ENCODE results near the gene GALNT7. TPM values are rescaled to one million over a fixed set of nuclear protein-coding genes. Genes with fewer than 3 reads are reported as not detected.
"Not testable (repeated sequence)": the region's sequence is repeated elsewhere in the genome, so short reads cannot be mapped to it uniquely, and the experiment has no call there.

The GALNT7 gene, protein sequence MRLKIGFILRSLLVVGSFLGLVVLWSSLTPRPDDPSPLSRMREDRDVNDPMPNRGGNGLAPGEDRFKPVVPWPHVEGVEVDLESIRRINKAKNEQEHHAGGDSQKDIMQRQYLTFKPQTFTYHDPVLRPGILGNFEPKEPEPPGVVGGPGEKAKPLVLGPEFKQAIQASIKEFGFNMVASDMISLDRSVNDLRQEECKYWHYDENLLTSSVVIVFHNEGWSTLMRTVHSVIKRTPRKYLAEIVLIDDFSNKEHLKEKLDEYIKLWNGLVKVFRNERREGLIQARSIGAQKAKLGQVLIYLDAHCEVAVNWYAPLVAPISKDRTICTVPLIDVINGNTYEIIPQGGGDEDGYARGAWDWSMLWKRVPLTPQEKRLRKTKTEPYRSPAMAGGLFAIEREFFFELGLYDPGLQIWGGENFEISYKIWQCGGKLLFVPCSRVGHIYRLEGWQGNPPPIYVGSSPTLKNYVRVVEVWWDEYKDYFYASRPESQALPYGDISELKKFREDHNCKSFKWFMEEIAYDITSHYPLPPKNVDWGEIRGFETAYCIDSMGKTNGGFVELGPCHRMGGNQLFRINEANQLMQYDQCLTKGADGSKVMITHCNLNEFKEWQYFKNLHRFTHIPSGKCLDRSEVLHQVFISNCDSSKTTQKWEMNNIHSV
- total RNA-seq, result 10 to 100 TPM; 15.9 to 16.2 TPM

DNA sequence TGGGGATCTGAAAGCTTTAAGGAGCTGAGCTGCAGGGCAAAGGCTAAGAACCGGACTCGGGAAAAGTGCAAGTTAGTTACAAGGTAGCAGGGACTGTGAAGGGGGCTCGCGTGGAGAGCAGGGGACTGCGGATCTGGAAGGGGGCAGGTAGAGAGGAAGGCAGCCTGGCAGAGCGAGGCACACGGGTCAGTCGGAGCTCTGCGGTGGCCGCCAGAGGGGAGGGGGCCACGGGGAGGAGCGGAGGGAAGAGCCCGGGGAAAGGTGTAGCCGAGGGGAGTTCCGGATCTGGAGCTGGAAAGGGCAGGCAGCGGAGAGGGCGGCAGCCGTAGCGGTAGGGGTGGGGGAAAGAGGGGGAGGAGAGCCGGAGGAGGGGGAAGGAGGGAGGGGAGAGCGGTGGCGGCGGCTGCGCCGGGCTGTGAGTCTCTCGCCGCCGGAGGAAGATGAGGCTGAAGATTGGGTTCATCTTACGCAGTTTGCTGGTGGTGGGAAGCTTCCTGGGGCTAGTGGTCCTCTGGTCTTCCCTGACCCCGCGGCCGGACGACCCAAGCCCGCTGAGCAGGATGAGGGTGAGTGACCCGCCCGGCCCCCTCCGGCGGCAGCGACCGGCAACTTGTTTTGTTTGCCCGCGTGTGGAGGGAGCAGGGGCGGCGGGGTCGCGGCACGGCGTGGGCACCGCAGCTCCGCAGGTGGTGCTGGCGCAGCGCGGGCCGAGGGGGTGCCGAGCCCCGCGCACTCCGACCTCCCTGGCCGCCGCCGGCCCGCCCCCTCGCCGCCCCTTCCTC is at the start of gene GALNT7:
GALNT7 (plus strand) TSS at position 416 of the 782 bp plus-strand sequence; CDS start at position 441, 25 bp downstream.
- peaks cover 45% of the 10 kb centered on the region for H3K4me1 Mint-ChIP-seq
- H3K4me3 Mint-ChIP-seq, result peak within 1 kb of the TSS; percentile 97
- ATAC-seq (ENCODE audit: low read depth) (peak; percentile 41), DNase-seq (peak; percentile 71)
- peaks cover 11% of the 10 kb centered on the region for H3K36me3 Mint-ChIP-seq
- POLR2A ChIA-PET, result interaction anchor here (1.2 to 4.4 kb wide), 3 partner anchors 165 to 203 kb away, joined by 4 to 30 read pairs (median 11); partner anchors contain the start of genes HMGB2 and SAP30
- H3K27me3 Mint-ChIP-seq, result no peaks in the 10 kb centered on the region
- peak within 1 kb of the TSS; percentile 93 for H3K27ac Mint-ChIP-seq
- H3K9me3 Mint-ChIP-seq, result no peaks in the 10 kb centered on the region

DNA sequence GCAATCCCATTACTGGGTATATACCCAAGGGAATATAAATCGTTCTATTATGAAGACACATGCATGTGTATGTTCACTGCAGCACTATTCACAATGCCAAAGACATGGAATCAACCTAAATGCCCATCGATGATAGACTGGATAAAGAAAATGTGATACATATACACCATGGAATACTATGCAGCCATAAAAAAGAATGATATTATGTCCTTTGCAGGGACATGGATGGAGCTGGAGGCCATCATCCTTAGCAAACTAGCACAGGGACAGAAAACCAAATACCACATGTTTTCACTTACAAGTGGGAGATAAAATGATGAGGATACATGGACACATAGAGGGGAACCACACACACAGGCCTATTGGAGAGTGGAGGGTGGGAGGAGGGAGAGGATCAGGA is 49.8 kb upstream of the GALNT7 start:
- H3K36me3 Mint-ChIP-seq; DNase-seq; POLR2A ChIA-PET; H3K4me1 Mint-ChIP-seq; H3K27ac Mint-ChIP-seq; H3K9me3 Mint-ChIP-seq; ATAC-seq (ENCODE audit: low read depth); H3K4me3 Mint-ChIP-seq; H3K27me3 Mint-ChIP-seq: not testable (repeated sequence)

DNA sequence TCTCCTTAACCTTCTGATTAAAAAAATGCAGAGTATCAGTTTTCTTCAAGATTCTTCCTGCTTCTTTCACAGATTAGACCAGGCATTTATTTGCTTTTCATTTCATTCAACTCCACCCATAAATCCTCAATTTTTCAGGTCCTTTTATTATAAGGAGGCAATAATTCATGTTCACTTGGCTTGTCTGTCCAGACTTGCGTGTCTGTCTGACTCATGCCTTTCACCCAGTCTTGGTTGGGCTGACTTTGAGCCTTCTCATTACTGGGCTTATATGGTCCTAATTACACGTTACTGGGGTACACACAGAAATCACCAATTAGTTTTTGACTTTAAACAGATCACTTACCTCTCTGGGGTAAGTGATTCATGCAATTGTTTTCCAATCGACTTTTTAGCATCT is 48.8 kb upstream of the GALNT7 start:
- H3K4me1 Mint-ChIP-seq, result peaks cover 2% of the 10 kb centered on the region
- no peak for ATAC-seq (ENCODE audit: low read depth)
- no peak overlapping the region for H3K4me3 Mint-ChIP-seq
- no peaks in the 10 kb centered on the region for H3K36me3 Mint-ChIP-seq
- H3K27ac Mint-ChIP-seq, result no peak overlapping the region
- POLR2A ChIA-PET, result no interaction called here
- peaks cover 10% of the 10 kb centered on the region for H3K9me3 Mint-ChIP-seq
- no peak for DNase-seq
- no peaks in the 10 kb centered on the region for H3K27me3 Mint-ChIP-seq

DNA sequence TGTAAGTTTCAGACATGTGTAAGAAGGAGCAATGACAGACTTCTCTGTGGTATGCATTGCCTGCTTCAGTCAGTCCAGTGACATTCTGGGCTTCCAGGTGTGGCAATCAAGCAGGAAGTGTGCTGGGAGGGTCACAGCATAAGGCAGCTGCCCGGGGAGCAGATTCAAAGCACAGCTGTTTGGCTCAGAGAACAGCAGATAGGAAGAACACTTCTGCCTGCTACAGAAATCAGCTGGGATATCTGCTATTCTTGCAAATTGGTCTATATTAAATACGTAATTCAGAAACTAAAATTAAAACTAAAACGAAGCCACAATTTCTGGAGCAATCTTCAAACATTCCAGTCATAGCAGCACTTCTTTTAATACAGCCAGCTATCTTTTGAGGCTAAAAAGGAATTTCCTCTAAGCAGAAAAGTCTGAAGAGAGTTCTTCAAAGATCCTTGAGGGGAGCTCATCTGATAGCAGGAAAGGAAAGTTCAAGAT is 47.5 kb upstream of the GALNT7 start:
- POLR2A ChIA-PET, result no interaction called here
- Mint-ChIP-seq H3K36me3 (no peaks in the 10 kb centered on the region), H3K4me3 (no peak overlapping the region), H3K4me1 (peaks cover 2% of the 10 kb centered on the region), H3K27ac (no peak overlapping the region), H3K9me3 (peaks cover 6% of the 10 kb centered on the region), H3K27me3 (no peaks in the 10 kb centered on the region)
- DNase-seq (no peak), ATAC-seq (ENCODE audit: low read depth) (peak; percentile 42)

DNA sequence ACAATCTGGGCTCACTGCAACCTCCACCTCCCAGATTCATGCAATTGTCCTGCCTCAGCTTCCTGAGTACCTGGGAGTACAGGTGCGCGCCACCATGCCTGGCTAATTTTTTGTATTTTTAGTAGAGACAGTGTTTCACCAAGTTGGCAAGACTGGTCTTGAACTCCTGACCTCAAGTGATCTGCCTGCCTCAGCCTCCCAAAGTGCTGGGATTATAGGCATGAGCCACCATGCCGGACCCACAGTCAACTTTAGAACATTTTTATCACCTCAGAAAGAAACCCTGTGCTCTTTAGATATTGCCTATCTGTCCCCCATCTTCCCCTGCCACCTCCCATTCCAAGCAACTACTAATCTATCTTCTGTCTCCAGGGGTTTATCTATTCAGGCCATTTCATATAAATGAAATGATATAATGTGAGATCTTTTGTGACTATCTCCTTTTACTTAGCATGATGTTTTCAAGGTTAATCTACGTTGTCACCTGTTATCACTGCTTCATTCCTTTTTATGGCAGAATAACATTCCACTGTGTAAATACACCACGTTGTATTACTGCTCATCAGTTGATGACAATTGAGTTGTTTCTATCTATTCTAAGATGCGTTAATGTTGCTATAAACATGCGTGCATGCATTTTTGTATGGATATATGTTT is 44.3 kb upstream of the GALNT7 start:
- H3K4me1 Mint-ChIP-seq, result peaks cover 2% of the 10 kb centered on the region
- no peaks in the 10 kb centered on the region for H3K9me3 Mint-ChIP-seq
- no peaks in the 10 kb centered on the region for H3K27me3 Mint-ChIP-seq
- no peak for DNase-seq
- peaks cover 1% of the 10 kb centered on the region for H3K36me3 Mint-ChIP-seq
- no peak for ATAC-seq (ENCODE audit: low read depth)
- POLR2A ChIA-PET, result no interaction called here
- H3K4me3 Mint-ChIP-seq, result no peak overlapping the region
- H3K27ac Mint-ChIP-seq, result no peak overlapping the region

DNA sequence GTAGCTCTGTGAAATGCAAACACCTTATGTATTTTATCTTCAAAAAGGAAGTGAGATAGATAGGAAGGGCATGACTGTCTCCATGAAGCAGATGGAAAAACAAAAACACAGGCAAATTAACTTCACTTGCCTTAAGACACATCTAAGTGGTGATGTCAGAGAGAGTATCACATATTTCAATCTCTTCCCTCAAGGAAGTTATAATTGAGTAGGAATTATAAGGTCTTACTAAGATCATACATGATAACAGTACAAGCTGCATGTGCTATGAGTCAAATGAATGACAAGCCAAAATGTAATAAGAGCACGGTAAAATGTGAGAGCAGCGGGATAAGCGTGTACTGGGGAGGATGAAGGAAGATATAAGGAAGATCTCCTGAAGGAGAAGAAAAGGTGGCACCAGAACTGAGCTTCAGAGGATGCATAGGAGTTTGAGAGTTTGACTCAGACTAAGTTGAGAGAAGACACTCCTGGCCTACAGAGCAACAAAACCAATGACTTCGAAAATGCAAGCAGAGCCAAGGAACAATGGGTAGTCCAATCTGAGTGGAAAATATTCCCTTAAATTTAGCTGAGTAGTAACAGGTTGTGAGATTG is 43.3 kb upstream of the GALNT7 start:
- H3K9me3 Mint-ChIP-seq, result no peaks in the 10 kb centered on the region
- DNase-seq (no peak), ATAC-seq (ENCODE audit: low read depth) (no peak)
- POLR2A ChIA-PET, result no interaction called here
- H3K27me3 Mint-ChIP-seq, result no peaks in the 10 kb centered on the region
- no peak overlapping the region for H3K4me3 Mint-ChIP-seq
- peaks cover 2% of the 10 kb centered on the region for H3K4me1 Mint-ChIP-seq
- peaks cover 1% of the 10 kb centered on the region for H3K36me3 Mint-ChIP-seq
- H3K27ac Mint-ChIP-seq, result no peak overlapping the region

DNA sequence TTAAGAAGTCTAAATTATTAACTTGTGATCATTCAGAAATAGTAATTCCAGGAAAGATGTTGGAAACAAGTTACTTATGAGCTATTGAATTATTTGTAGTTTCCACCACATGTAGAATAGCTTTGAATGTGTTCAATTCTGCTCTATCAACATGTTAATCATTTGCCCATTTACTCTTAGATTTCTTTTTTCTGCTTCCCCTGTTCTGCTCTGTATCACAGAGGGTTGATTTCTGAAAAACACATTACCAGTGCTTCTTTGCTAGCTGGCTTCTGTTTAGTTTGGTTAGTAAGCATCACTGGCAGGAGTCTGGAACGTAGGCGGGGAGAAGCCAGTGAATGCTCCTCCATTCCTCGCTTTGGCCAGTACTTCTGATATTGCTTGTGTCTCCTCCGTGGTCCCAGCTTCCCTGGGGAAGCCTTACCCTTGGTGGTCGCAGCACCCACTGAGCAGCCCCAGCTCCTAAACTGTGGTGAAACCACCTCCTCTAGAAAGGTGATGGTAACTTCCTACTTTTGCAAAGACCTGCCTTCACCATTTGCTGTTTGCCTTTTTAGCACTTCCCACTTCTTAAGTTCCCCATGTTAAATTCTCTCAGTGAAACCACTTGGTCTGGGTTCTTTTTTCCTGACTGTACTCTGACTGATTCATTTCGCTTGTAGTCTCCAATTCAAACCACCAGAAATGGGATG is 40.3 kb upstream of the GALNT7 start:
- Mint-ChIP-seq H3K27ac (no peak overlapping the region), H3K9me3 (no peaks in the 10 kb centered on the region), H3K4me3 (no peak overlapping the region), H3K27me3 (peaks cover 6% of the 10 kb centered on the region), H3K4me1 (no peaks in the 10 kb centered on the region), H3K36me3 (peaks cover 1% of the 10 kb centered on the region)
- ATAC-seq (ENCODE audit: low read depth) (no peak), DNase-seq (no peak)
- POLR2A ChIA-PET, result interaction anchor here (0.5 kb wide), 1 partner anchor 242 kb away, joined by 4 read pairs; the partner anchor contains the start of gene SAP30

DNA sequence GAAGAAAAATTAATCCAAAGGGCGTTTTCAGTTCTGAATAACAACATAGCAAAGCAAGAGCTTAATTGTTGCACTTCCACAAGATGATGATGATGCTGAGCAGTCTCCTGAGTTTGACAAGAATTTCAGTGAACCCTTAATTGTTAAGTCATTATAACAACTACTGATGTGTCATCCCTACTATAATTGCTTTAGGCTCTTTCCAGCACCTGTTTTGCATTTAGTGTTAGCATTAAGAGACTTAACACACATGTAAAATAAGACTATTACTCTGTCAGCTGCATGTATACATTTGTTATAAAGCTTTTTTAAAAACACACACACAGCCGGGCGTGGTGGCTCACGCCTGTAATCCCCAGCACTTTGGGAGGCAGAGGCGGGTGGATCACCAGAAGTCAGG is 37.9 kb upstream of the GALNT7 start:
- DNase-seq (no peak), ATAC-seq (ENCODE audit: low read depth) (no peak)
- peaks cover 1% of the 10 kb centered on the region for H3K36me3 Mint-ChIP-seq
- no peak overlapping the region for H3K27ac Mint-ChIP-seq
- POLR2A ChIA-PET, result no interaction called here
- no peak overlapping the region for H3K4me3 Mint-ChIP-seq
- H3K4me1 Mint-ChIP-seq, result no peaks in the 10 kb centered on the region
- H3K27me3 Mint-ChIP-seq, result peaks cover 6% of the 10 kb centered on the region
- no peaks in the 10 kb centered on the region for H3K9me3 Mint-ChIP-seq

DNA sequence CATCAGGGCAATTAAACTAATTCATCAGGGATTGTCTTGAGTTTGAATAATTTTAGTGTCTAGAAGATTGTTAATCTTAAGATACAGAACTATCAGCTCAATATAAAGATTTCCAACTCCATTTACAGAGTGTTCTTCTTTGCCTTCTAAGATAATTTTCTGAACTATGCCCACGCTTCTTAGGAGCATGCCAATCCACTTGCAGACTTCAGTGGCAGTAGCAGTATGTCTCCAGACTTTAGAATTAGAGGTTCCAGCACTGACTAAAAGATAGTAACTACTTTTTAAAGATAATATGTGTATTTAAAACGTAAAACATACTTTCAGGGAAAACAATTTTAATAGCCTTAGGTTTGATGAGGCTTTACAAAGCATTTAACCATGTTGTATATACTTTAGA is 34.2 kb upstream of the GALNT7 start:
- H3K27me3 Mint-ChIP-seq, result peaks cover 8% of the 10 kb centered on the region
- no peak overlapping the region for H3K27ac Mint-ChIP-seq
- POLR2A ChIA-PET, result no interaction called here
- DNase-seq (no peak), ATAC-seq (ENCODE audit: low read depth) (no peak)
- no peaks in the 10 kb centered on the region for H3K9me3 Mint-ChIP-seq
- no peak overlapping the region for H3K4me3 Mint-ChIP-seq
- no peaks in the 10 kb centered on the region for H3K36me3 Mint-ChIP-seq
- H3K4me1 Mint-ChIP-seq, result no peaks in the 10 kb centered on the region

DNA sequence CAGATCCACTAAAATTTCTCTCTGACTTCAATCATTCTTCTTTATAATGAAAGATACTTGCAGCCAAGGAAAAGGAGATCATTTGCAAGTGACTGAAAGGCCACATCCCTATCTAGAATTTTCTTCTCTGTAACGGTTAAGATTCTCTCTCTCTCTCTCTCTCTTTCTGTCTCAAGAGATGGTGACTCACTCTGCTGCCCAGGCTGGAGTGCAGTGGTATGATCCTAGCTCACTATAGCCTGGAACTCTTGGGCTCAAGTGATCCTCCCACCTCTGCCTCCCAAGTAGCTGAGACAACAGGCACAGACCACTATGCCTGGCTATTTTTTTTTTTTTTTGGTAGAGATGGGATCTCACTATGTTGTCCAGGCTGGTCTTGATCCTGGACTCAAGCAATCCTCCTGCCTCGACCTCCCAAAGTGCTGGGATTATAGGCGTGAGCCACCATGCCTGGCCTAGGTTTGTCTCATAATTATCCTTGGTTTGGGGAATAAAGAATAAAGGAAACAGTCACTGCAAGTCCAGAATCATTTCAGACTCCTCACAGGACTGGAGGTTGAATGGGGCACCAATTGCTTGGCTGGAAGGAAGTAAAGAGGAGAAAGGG is 33.3 kb upstream of the GALNT7 start:
- DNase-seq (no peak), ATAC-seq (ENCODE audit: low read depth) (no peak)
- Mint-ChIP-seq H3K9me3 (no peaks in the 10 kb centered on the region), H3K27ac (no peak overlapping the region), H3K36me3 (no peaks in the 10 kb centered on the region), H3K4me3 (no peak overlapping the region), H3K4me1 (no peaks in the 10 kb centered on the region), H3K27me3 (peaks cover 8% of the 10 kb centered on the region)
- POLR2A ChIA-PET, result no interaction called here

DNA sequence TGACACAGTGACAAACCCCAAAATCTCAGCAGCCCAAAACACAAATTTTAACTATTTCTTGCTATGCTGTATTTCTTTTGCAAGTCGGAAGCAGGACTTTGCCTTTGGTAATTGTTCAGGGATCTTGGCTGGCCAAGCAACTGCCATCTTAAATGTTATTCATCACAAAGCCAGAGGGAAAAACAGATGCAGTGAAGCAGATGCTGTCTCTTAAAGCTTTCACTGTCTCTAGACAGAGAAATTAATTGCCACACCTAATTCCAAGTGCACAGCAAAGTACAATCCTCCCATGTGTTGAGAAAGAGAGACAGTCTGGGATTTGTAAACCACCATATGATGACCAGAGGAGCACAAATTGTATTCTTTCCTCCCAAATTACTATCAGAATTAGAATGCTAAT is 30.0 kb upstream of the GALNT7 start:
- H3K4me1 Mint-ChIP-seq, result no peaks in the 10 kb centered on the region
- POLR2A ChIA-PET, result no interaction called here
- no peak overlapping the region for H3K4me3 Mint-ChIP-seq
- DNase-seq, result no peak
- peaks cover 2% of the 10 kb centered on the region for H3K27me3 Mint-ChIP-seq
- no peaks in the 10 kb centered on the region for H3K9me3 Mint-ChIP-seq
- H3K27ac Mint-ChIP-seq, result no peak overlapping the region
- H3K36me3 Mint-ChIP-seq, result no peaks in the 10 kb centered on the region
- no peak for ATAC-seq (ENCODE audit: low read depth)

DNA sequence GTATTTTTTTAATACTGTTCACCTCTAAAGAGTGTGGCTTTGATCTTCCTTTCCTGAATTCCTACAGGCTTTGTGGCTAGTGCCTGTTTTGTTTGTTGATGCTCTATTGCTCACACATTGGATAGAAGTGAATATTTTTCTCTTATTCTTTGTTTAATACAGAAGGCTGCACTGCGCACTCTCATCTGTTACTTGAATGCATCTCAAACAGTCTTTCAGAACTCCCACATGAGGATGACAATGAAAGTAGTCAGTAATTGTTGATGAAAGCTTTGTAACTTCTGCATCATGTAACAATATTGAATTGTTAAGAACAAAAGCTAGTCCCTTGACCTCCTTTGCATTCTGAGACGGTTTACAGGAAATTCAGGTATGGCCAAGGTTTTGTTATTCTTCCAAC is 29.1 kb upstream of the GALNT7 start:
- Mint-ChIP-seq H3K4me3 (no peak overlapping the region), H3K27me3 (peaks cover 2% of the 10 kb centered on the region), H3K4me1 (no peaks in the 10 kb centered on the region), H3K36me3 (no peaks in the 10 kb centered on the region), H3K9me3 (no peaks in the 10 kb centered on the region), H3K27ac (no peak overlapping the region)
- ATAC-seq (ENCODE audit: low read depth) (no peak), DNase-seq (no peak)
- POLR2A ChIA-PET, result no interaction called here
